ENCODE data around the gene PTPRH.
A peak's percentile ranks its signal among the peaks of the same experiment; 100 is the strongest.

The PTPRH gene

DNA sequence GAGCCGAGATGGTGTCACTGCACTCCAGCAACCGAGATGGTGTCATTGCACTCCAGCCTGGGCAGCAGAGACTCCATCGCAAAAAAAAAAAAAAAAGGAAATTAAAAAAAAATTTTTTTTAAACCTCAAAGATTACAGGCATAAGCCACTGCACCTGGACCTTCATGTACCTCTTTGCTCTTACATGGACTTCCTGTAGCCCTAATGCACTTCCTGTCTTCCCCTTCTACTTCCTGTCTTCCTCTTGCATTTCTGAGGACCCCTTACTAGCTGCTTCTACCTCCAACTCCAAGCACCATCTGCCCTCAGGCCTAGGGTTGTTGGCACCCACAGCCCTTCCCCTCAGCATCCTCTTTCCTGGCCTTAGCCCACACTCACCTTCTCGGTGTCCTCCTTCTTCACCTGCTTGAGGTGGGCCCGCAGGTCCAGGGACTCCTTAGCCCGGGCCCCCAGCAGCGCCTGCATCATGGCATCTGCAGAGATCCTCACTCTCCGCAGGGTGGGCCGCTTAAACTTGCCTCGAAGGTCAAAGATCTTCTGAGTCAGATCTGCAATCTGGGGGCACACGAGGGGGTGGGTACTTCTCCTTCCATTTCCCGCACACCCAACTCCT lies 55.5 kb downstream of the PTPRH start:
- Histone ChIP-seq H3K4me3 (ENCODE audit: low read depth in 1 of 2, low read length in 1 of 2) (no peak overlapping the region), H3K4me1 (ENCODE audit: control insufficient read depth in 1 of 2, insufficient read depth in 1 of 2, low read depth in 1 of 2, low read length in 1 of 2) (no peaks in the 10 kb centered on the region), H3K27ac (no peak overlapping the region), H3K9me3 (no peaks in the 10 kb centered on the region), H3K36me3 (no peaks in the 10 kb centered on the region), H3K27me3 (peaks cover 72% of the 10 kb centered on the region)
- TF ChIP-seq, protein P1, sequence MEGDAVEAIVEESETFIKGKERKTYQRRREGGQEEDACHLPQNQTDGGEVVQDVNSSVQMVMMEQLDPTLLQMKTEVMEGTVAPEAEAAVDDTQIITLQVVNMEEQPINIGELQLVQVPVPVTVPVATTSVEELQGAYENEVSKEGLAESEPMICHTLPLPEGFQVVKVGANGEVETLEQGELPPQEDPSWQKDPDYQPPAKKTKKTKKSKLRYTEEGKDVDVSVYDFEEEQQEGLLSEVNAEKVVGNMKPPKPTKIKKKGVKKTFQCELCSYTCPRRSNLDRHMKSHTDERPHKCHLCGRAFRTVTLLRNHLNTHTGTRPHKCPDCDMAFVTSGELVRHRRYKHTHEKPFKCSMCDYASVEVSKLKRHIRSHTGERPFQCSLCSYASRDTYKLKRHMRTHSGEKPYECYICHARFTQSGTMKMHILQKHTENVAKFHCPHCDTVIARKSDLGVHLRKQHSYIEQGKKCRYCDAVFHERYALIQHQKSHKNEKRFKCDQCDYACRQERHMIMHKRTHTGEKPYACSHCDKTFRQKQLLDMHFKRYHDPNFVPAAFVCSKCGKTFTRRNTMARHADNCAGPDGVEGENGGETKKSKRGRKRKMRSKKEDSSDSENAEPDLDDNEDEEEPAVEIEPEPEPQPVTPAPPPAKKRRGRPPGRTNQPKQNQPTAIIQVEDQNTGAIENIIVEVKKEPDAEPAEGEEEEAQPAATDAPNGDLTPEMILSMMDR (IDR thresholded peaks at IDR 0.05): no peak

DNA sequence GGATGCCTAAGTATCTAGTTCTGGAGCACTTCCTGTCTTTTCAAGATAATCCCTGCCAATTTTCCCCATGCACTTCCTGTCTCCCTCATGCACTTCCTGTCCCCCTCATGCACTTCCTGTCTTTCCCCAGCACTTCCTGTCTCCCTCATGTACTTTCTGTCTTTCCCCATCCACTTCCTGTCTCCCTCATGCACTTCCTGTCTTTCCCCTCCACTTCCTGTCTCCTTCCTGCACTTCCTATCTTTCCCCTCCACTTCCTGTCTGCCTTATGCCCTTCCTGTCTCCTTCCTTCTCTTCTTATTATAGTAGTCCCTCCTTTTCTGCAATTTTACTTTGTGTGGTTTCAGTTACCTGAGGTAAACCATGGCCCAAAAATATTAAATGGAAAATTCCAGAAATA lies 57.3 kb downstream of the PTPRH start:
- Histone ChIP-seq H3K4me1 (ENCODE audit: control insufficient read depth in 1 of 2, insufficient read depth in 1 of 2, low read depth in 1 of 2, low read length in 1 of 2) (no peaks in the 10 kb centered on the region), H3K27me3 (peaks cover 72% of the 10 kb centered on the region), H3K4me3 (ENCODE audit: low read depth in 1 of 2, low read length in 1 of 2) (no peak overlapping the region), H3K27ac (peak overlapping the region; percentile 39), H3K36me3 (no peaks in the 10 kb centered on the region), H3K9me3 (no peaks in the 10 kb centered on the region)
- TF ChIP-seq, protein P1 (IDR thresholded peaks at IDR 0.05): no peak

DNA sequence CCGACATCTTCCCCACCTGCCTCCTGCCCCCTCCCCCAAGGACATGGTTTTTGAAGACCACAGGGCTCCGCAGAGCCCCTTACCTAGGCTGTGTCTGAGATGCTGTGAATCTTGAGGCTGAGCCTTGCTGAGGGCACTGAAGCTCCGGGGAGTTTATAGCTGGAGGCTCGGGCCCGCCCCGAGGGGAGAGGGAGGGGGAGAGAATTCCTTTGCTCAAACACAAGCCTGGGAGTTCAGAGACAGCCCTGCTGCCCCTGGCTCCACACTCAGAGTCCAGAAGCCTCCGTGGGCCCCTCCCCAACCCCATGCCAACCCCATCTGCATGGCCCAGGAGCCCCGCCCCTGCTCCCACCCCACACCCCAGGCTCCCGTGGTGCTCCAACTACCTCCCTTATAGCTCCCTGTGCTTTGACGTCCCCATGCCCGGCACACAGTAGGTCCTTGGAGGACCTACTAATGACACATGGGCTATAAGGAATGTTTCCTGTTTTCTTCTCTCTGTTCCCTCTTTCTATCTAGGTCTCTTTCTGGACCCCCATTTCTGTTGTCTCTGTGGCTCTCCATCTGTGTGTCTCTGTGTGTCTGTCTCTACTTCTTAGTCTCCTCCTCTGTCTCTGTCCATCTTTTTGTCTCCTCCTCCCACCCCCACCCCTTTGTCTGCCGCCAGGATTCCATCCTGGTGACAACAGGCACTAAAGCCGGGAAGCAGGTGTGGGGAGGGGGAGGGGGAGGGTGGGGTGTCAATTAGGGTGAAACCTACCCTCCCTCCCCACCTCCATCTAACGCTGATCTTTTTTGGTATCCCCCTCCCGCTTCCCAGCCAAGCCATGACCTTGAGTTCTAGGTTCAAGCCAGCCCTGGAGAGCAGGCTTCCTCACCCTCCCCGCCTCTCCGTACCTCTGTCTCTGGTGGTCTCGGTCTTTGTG lies 60.0 kb downstream of the PTPRH start, which contains the start of gene TNNT1:
Gene TNNT1, minus strand, starts transcription at position 129 of the 926 bp plus-strand sequence. CDS start 2,049 bp downstream, outside the sequence.
- Histone ChIP-seq H3K27ac (no peak within 1 kb of the TSS), H3K27me3 (peaks cover 75% of the 10 kb centered on the region)
- TF ChIP-seq, protein P1 (IDR thresholded peaks at IDR 0.05): no peak

DNA sequence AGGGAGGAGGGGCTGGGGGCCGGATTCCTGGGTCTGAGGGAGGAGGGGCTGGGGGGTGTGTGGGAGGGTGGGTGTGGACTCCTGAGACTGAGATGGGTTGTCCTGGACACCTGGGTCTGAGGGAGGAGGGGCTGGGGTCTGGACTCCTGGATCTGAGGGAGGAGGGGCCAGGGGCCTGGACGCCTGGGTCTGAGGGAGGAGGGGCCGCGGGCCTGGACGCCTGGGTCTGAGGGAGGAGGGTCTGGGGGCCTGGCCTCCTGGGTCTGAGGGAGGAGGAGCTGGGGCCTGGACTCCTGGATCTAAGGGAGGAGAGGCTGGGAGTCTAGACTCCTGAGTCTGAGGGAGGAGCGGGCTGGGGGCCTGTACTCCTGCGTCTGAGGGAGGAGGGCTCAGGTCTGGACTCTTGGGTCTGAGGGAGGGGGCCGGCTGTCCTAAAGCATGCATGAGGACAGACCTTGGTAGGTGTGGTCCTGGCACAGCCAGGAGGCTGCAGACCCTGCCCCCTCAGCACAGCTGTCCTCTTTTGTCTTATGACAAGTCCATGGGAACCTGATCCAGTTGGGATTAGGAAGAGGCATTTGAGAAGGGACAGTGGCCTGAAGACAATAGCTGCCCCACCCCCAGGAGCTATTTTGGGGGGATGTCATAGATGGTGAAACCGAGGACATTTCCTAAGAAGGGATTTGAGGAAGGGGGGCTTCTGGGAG lies 61.6 kb downstream of the PTPRH start:
- Histone ChIP-seq H3K4me1 (ENCODE audit: control insufficient read depth in 1 of 2, insufficient read depth in 1 of 2, low read depth in 1 of 2, low read length in 1 of 2) (peaks cover 7 to 14% of the 10 kb centered on the region in 2 experiments), H3K27ac (no peak overlapping the region), H3K36me3 (no peaks in the 10 kb centered on the region), H3K4me3 (ENCODE audit: low read depth in 1 of 2, low read length in 1 of 2) (no peak overlapping the region), H3K9me3 (no peaks in the 10 kb centered on the region), H3K27me3 (peaks cover 84% of the 10 kb centered on the region)
- TF ChIP-seq, protein P1 (IDR thresholded peaks at IDR 0.05): no peak

More for the DNA sequence above, 60.0 kb downstream of the PTPRH start, which contains the start of gene TNNT1:
- H3K4me3 ChIP-seq (ENCODE audit: low read depth in 1 of 2, low read length in 1 of 2): no peak within 1 kb of the TSS
- H3K9me3 ChIP-seq: no peaks in the 10 kb centered on the region
- no peaks in the 10 kb centered on the region for H3K36me3 ChIP-seq
- H3K4me1 ChIP-seq (ENCODE audit: control insufficient read depth in 1 of 2, insufficient read depth in 1 of 2, low read depth in 1 of 2, low read length in 1 of 2): peaks cover 7 to 14% of the 10 kb centered on the region in 2 experiments

DNA sequence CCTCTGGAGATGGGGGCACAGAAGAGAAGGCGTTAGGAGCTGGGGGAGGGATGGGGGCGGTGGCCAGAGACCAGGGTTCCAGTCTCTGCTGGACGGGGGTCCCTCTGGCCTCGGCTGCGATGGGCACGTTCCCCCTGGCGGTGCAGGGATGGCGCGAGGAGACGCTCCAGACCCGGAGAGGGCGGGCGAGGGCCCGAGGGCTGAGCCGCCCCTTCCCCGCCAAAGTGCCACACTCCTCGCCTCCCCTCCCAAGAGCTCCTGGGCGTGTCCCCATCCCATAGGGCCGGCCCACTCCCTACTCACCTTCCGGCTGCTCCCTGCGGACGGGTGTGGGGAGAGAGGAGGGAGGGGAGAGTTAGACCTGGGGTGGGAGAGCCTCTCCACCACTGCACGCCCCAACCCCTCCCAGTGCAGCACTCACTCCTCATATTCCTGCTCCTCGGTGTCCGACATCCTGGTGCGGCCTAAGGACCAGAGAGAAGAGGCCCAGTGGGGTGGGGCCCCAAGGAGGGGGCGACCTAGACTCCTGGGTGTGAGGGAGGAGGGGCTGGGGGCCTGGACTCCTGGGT lies 62.5 kb downstream of the PTPRH start:
- Histone ChIP-seq H3K4me1 (ENCODE audit: control insufficient read depth in 1 of 2, insufficient read depth in 1 of 2, low read depth in 1 of 2, low read length in 1 of 2) (peaks cover 7 to 14% of the 10 kb centered on the region in 2 experiments), H3K27me3 (peaks cover 93% of the 10 kb centered on the region), H3K9me3 (no peaks in the 10 kb centered on the region), H3K27ac (no peak overlapping the region), H3K36me3 (no peaks in the 10 kb centered on the region), H3K4me3 (ENCODE audit: low read depth in 1 of 2, low read length in 1 of 2) (no peak overlapping the region)
- TF ChIP-seq, protein P1 (IDR thresholded peaks at IDR 0.05): no peak
